ENCODE results near the gene POLR2J. TPM values are rescaled to one million over a fixed set of nuclear protein-coding genes. Genes with fewer than 3 reads are reported as not detected.

Gene POLR2J
- total and polyA plus RNA-seq, 4 donors: 10.3 to 151 (median 55.6) TPM

- Histone ChIP-seq H3K36me3 (ENCODE audit: control insufficient read depth in 4 of 4, insufficient read depth in 4 of 4, low read length in 4 of 4) (peaks cover 0 to 23% (median 0%) of the 10 kb centered on the region in 4 donors), H3K27me3 (ENCODE audit: control insufficient read depth in 3 of 3, insufficient read depth in 3 of 3, low read length in 2 of 3) (no peaks in the 10 kb centered on the region), H3K9ac (ENCODE audit: insufficient read depth in 1 of 2, low read length in 2 of 2) (no peak overlapping the region), H3K9me3 (ENCODE audit: control insufficient read depth in 4 of 4, insufficient read depth in 3 of 4, low read length in 3 of 4) (no peaks in the 10 kb centered on the region), H3K4me3 (no peak overlapping the region), H3K4me1 (ENCODE audit: control insufficient read depth in 5 of 5, insufficient read depth in 5 of 5, low read length in 5 of 5) (peaks cover 0 to 14% (median 6%) of the 10 kb centered on the region in 5 donors), H3K27ac (ENCODE audit: low read depth in 1 of 2, low read length in 1 of 2) (no peak overlapping the region)
- no peak for DNase-seq
- ATAC-seq (ENCODE audit: insufficient read depth, low FRiP score): no peak
- no peak for TF ChIP-seq CTCF (IDR thresholded peaks at IDR 0.05; ENCODE audit: control extremely low read depth, extremely low read depth)
- WGBS, 2 donors: 92 to 96% methylated on average over 24 of the region's 24 CpGs
These were observed 10.9 kb downstream of the POLR2J start for GRCh38 chr7:102467581-102468477.

- DNase-seq: no peak
These were observed 12.6 kb downstream of the POLR2J start for GRCh38 chr7:102466097-102466496.

GRCh38 chr7:102464577-102465280 is 14.0 kb downstream of the POLR2J start, which contains the start of the genes ALKBH4 and LRWD1:
ALKBH4 (minus strand) TSS chr7:102464863; CDS start chr7:102464836, 27 bp downstream.
LRWD1 (plus strand) TSS chr7:102464984; CDS start chr7:102465081, 97 bp downstream.
- Histone ChIP-seq H3K9ac (ENCODE audit: insufficient read depth in 1 of 2, low read length in 2 of 2) (peak within 1 kb of the TSS; percentile 81 to 94), H3K36me3 (ENCODE audit: control insufficient read depth in 4 of 4, insufficient read depth in 4 of 4, low read length in 4 of 4) (peaks cover 0 to 14% (median 0%) of the 10 kb centered on the region in 4 donors), H3K4me1 (ENCODE audit: control insufficient read depth in 5 of 5, insufficient read depth in 5 of 5, low read length in 5 of 5) (peaks cover 0 to 14% (median 6%) of the 10 kb centered on the region in 5 donors), H3K27me3 (ENCODE audit: control insufficient read depth in 3 of 3, insufficient read depth in 3 of 3, low read length in 2 of 3) (no peaks in the 10 kb centered on the region), H3K27ac (ENCODE audit: low read depth in 1 of 2, low read length in 1 of 2) (peak within 1 kb of the TSS; percentile 64 to 78), H3K9me3 (ENCODE audit: control insufficient read depth in 4 of 4, insufficient read depth in 3 of 4, low read length in 3 of 4) (no peaks in the 10 kb centered on the region), H3K4me3 (peak within 1 kb of the TSS; percentile 88)
- TF ChIP-seq CTCF (IDR thresholded peaks at IDR 0.05; ENCODE audit: control extremely low read depth, extremely low read depth): peak; percentile 14
- DNase-seq: peak; percentile 92 to 95 (median 93)
- WGBS, 2 donors: 0% methylated on average over 77 to 81 of the region's 81 CpGs
- ATAC-seq (ENCODE audit: insufficient read depth, low FRiP score): peak; percentile 99

More at GRCh38 chr7:102466097-102466496, 12.6 kb downstream of the POLR2J start:
- peaks cover 0 to 14% (median 0%) of the 10 kb centered on the region in 4 donors for H3K36me3 ChIP-seq (ENCODE audit: control insufficient read depth in 4 of 4, insufficient read depth in 4 of 4, low read length in 4 of 4)
- TF ChIP-seq CTCF (IDR thresholded peaks at IDR 0.05; ENCODE audit: control extremely low read depth, extremely low read depth): no peak
- peaks cover 0 to 14% (median 6%) of the 10 kb centered on the region in 5 donors for H3K4me1 ChIP-seq (ENCODE audit: control insufficient read depth in 5 of 5, insufficient read depth in 5 of 5, low read length in 5 of 5)
- no peak overlapping the region for H3K27ac ChIP-seq (ENCODE audit: low read depth in 1 of 2, low read length in 1 of 2)
- H3K27me3 ChIP-seq (ENCODE audit: control insufficient read depth in 3 of 3, insufficient read depth in 3 of 3, low read length in 2 of 3): no peaks in the 10 kb centered on the region
- ATAC-seq (ENCODE audit: insufficient read depth, low FRiP score): no peak
- no peak overlapping the region for H3K9ac ChIP-seq (ENCODE audit: insufficient read depth in 1 of 2, low read length in 2 of 2)
- H3K9me3 ChIP-seq (ENCODE audit: control insufficient read depth in 4 of 4, insufficient read depth in 3 of 4, low read length in 3 of 4): no peaks in the 10 kb centered on the region
- 97 to 100% methylated on average over 7 of the region's 7 CpGs for WGBS, 2 donors
- H3K4me3 ChIP-seq: no peak overlapping the region
